OCI-LY1 (cell line): Measurements from ENCODE around the gene OR4C5.
"Not testable (repeated sequence)": the region's sequence is repeated elsewhere in the genome, so short reads cannot be mapped to it uniquely, and the experiment has no call there.

Source experiments
- CTCF ChIP-seq: fragments of 200-600 bp; sonication (generic), shearing (Covaris generic); IDR thresholded peaks from 2 replicates; pipeline ENCODE4 v1.5.1; 2017; ENCODE audit warnings: mild to moderate bottlenecking, antibody characterized with exemption, low read length, moderate library complexity, mixed read lengths
- EZH2 ChIP-seq: fragments of 200-600 bp; sonication (generic), shearing (Covaris generic); IDR thresholded peaks from 2 replicates; pipeline ENCODE4 v1.8.0; 2017; ENCODE audit warnings: borderline replicate concordance, mixed run types, mild to moderate bottlenecking, antibody characterized with exemption, low read length, moderate library complexity, mixed read lengths

GRCh38 chr11:48342505-48342904 is 23.8 kb downstream of the OR4C5 start:
- TF ChIP-seq CTCF, EZH2: not testable (repeated sequence)
